Retina (tissue), 1 donor: ENCODE data around the gene HHIPL1.

ENCODE experiments used
- DNase-seq: peaks from one replicate; pipeline ENCODE4 v3.0.0-alpha.2; 2016

Gene HHIPL1

GRCh38 chr14:99662846-99663245, 17.9 kb downstream of the HHIPL1 start:
- DNase-seq, result no peak

- DNase-seq, result no peak
Observed at GRCh38 chr14:99663386-99664057, 18.6 kb downstream of the HHIPL1 start.

- DNase-seq, result peak; percentile 70
Observed at GRCh38 chr14:99664058-99664936, 19.4 kb downstream of the HHIPL1 start.

DNA sequence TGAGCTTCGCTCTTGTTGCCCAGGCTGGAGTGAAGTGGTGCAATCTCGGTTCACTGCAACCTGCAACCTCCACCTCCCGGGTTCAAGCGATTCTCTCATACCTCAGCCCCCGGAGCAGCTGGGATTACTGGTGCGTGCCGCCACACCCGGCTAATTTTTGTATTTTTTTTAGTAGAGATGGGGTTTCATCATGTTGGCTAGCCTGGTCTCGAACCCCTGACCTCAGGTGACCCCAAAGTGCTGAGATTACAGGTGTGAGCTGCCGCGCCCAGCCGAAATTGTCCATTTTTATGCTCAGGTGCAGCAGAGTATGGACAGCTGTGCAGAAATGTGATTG, 20.0 kb downstream of the HHIPL1 start:
- DNase-seq, result no peak

- DNase-seq, result no peak
Observed at GRCh38 chr14:99666533-99666932, 21.6 kb downstream of the HHIPL1 start.

- DNase-seq, result no peak
Observed at GRCh38 chr14:99667045-99667444, 22.1 kb downstream of the HHIPL1 start.

- DNase-seq, result no peak
Observed at GRCh38 chr14:99667821-99668220, 22.9 kb downstream of the HHIPL1 start.

DNA sequence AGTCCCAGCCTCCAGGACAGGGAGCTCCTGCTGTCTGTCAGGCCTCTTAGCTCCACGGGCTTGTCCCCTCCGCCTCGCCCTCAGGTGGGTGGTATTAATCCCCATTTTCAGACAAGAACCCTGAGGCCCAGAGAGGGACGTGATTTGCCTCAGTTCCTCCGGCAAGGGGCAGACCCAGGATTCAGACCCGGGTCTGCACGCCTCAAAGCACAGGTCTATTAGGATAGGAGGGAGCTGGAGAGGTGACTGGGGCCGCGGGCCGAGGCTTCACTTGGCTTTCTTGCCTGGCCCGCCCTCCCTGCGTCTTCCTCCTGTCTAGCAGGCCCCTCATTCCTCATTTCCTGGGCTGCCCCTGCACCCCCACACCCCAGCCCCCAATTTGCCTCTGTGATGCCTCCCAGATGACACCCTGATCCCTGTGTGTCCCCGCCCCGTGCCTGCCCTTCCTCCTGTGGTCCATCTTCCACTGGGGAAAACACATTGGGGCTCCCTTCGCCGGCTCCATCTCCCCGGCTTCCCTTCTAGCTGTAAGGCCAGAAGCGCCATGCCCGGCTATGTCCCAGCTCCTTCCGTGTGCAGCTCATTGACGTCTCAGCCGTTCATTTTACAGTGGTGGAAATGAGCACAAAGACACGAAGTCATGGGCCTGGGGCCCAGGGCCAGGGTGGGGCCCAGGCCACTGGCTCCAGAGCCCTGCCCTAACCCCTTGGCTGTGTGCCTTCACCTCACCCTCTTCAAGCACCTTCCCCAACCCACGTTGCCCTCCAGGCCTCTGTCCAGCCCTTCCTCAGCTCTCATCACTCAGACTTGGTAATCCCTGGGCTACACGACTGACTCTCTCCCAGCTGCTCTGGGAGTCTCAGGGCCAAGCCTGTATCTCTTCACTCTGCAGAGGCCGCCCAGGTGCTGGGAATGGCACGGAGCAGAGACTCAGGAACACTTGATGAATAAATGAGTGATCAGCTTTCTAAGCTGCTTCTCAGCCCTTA, 23.7 kb downstream of the HHIPL1 start:
- DNase-seq, result no peak

DNA sequence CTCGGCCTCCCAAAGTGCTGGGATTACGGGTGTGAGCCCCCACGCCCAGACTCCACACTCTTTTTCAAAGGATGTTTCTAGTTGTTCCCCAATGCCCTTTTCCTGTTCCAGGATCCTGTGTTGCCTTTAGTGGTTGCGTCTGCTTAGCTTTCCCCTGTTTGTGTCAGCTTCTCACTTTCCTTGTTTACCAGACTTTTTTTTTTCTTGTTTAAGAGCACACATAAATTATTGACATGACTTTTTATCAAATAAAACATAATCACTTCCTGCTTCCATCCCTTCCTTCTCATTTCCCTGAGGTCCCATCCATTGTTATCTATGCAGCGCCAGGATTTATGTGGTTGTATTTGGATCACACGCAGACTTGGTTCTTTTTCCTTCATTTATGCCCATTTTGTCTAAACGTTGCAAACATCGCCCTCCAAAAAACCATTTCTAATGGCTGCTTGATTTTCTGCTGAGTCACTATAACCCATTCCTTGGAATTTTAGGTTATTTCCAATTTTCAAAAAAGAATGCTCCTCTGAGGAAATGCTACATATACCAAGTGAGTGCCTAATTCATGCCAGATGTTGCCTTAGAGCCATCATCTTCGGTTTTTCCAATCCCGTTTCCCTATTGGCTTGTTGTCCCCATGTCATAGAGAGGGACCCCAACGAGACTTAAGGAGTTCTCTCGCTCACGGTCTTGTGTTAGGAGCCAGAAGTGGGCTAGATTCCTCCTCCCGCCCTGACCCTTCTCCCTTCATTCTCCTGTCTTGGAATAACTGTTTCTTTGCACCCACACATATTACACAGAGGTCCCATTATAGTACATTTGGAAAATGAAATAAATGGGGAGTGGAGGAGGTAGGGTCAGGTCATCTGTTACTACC, 25.7 kb downstream of the HHIPL1 start:
- no peak for DNase-seq

DNA sequence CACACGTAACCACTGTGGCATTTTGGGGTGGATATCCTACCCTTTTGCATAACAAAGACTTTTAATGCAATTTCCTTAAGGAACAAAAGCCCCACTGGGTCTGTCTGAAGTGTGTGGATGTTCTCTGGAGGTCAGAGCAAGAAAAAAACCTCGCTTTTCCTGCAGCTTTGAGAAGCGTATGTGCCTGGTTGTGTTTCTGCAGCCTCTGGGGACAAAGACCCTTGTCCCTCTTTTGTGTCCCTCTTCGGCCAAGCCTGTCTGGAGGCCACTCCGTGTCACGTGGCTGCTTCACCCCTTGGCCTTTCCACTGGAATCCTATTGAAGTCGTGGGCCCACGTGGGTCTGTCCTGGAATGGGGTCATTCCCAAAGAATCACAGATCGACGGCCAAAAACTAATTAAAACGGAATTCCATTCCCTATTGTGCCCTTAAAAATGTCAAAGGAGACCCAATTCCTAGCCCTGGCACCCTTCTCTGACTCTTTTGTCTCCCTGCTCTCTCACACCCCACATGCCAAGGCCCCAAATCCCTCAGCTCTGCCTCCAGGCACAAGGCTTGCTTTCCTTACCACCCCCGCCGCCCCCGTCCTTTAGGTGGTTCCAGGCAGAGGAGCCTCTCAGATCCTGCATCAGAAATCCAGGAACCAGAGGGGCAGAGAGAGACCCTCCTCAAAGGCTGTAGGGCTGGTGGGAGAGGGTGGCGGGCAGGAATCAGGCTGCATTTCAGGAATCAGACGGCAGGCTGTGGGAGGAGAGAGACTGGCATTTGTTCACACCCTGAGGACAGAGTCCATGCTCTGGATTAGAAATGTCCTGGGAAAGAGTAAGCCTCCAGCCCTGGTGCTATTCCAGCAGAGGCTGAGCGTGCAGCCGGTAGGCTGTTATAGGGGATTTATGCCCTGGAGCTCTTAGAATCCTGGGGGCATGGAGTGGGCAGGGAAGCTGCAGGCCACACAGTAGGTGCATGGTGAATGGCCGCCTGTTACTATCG, 26.6 kb downstream of the HHIPL1 start:
- peak; percentile 71 for DNase-seq

- DNase-seq, result no peak
Observed at GRCh38 chr14:99672506-99673304, 27.8 kb downstream of the HHIPL1 start.

DNA sequence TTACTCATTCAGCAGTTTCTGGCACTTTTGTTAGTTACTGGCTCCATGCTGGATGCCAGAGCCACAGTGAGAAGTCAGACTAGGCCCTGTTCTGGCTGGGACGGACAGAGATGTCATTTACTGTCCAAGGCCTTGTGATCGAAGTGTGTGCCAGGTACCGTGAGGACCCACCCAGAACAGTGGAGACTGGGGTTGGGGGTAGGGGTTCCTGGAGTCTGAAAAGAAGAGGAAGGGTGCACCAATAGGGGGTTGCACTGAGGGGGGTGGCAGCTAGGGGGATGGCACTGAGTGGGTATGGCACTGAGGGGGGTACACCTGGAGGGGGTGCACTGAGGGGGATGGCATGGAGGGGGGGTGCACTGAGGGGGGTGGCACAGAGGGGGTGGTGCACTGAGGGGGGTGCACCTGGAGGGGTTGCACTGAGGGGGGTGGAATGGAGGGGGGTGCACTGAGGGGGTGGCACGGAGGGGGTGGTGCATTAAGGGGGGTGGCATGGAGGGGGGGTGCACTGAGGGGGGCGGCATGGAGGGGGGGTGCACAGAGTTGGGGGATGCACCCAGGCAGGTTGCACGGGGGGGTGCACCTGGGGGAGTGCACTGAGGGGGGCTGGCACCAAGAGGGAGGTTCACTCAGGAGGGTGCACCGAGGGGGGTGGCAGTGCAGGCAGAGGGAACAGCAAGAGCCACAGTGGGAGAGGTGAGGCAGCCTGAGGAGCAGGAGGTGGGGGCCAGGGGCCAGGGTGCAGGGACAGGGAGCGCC, 28.6 kb downstream of the HHIPL1 start:
- no peak for DNase-seq

GRCh38 chr14:99674064-99674650, 29.2 kb downstream of the HHIPL1 start:
- DNase-seq, result no peak

GRCh38 chr14:99674776-99675381, 29.9 kb downstream of the HHIPL1 start:
- DNase-seq, result no peak

- no peak for DNase-seq
Observed at GRCh38 chr14:99675382-99675835, 30.5 kb downstream of the HHIPL1 start.

DNA sequence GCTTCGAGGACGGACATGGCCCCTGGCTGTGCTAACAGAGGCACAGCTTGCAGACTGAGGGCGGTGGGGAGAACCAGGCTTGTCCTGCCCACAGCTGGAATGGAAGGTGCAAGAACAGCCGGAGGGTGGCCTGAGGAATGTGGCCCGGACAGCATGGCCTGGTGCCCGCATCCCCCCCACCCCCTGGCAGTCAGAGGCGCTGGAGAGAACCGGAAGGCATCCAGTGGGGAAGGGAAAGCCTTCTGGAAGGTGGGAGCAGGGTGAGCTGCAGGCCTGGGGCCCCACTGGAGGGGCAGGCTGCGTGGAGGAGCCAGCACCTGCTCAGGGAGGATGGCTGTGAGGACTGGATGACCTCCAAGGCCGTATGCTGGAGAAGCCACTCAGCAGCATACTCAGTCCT, 31.0 kb downstream of the HHIPL1 start:
- DNase-seq, result no peak

- no peak for DNase-seq
Observed at GRCh38 chr14:99676657-99677056, 31.7 kb downstream of the HHIPL1 start.
